Measurements from ENCODE around the gene CD38.
"Not testable (repeated sequence)": the region's sequence is repeated elsewhere in the genome, so short reads cannot be mapped to it uniquely, and the experiment has no call there.

Gene CD38

GRCh38 chr4:15799141-15799540, 21.0 kb downstream of the CD38 start:
- DNase-seq = no peak

GRCh38 chr4:15799701-15800100, 21.6 kb downstream of the CD38 start:
- no peak for DNase-seq

DNA sequence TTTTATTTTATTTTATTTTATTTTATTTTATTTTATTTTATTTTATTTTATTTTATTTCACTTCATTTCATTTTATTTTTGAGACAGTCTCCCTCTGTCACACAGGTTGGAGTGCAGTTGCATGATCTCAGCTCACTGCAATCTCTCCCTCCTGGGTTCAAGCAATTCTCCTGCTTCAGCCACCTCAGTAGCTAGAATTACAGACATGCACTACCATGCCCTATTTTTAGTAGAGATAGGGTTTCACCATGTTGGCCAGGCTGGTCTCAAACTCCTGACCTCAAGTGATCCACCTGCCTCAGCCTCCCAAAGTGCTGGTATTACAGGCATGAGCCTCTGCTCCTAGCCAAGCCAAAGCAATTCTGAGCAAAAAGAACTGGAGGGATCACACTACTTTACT, 24.4 kb downstream of the CD38 start:
- DNase-seq = not testable (repeated sequence)

DNA sequence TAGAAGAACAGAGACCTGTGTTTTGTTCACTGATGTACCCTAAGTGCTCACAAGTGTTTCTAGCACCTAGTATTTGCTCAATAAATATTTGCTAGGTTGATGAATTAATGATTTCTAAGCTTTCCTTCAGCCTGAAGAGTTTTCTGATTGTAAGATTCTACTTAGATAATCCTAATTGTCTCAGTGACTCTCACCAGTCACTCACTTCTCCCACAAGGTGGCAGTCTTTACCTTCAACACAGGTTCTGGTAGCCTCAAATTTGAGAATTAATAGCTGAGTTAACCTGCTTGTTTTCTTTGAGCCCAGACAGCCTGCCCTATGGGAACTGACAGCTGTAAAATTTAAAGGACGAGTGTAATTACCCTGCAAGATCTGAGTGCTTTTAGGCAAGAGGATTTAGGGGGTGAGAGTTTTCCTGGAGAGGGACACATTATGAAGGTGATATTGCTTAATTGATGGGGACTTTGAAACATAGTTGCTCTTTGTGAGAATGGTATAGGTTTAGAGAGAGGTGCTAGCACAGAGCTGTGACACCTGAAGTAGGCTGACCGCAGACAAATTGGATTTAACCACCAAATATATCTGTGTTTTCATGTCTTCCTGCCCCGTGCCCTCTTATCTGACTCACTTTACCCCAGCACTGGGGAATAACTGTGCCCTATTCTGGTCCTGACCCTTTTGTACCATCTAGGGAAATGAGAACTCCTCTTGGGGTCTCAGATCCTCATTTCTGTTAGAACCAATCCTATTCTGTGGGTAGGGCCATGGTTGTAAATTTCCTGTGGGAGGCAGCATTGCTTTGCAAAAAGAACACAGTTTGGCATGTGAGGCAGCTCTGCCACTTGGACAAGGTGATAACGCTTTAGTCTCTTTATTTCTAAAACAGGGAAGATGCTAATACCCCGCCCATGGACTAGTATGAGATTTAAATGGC, 27.7 kb downstream of the CD38 start:
- DNase-seq = peak; percentile 12

DNA sequence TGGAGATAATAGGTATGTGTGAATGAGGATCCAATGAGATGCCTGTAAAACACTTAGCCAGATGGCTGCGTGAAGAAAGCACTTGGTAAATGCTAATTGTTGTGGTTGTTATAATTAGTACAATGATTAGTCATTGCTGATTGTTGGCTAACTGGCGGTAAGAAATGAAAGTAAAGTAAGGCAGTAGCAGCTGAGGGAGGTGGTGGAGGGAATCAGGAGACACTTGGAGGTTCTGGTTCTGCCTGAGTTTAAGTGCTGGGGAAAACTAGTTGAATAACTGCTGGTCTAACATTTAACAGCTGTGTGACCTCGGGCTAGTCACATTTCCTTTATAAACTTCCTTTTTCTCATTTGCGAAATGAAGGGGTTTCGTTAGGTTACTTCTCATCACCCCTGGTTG, 30.9 kb downstream of the CD38 start:
- no peak for DNase-seq

DNA sequence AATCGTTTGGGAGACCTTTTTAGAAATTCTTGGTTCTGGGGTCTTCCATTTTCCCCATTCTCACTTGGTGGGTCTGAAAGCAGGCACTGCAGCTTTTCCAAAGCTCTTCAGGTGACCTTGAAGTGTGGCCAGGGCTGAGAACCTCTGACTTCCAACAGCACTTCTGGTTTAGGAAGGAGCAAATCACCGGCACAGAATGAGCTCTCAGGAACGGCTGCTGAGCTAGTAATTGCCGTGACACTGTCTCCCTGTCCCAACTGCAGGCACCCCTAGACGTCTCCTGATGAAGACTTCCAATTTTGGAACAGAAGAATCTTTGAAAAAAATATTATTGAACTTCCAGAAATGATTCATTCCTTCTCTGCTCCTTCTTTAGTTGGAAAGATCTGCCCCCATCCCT, 31.3 kb downstream of the CD38 start:
- no peak for DNase-seq

- DNase-seq = no peak
These were observed 33.7 kb downstream of the CD38 start for GRCh38 chr4:15811703-15812337.

DNA sequence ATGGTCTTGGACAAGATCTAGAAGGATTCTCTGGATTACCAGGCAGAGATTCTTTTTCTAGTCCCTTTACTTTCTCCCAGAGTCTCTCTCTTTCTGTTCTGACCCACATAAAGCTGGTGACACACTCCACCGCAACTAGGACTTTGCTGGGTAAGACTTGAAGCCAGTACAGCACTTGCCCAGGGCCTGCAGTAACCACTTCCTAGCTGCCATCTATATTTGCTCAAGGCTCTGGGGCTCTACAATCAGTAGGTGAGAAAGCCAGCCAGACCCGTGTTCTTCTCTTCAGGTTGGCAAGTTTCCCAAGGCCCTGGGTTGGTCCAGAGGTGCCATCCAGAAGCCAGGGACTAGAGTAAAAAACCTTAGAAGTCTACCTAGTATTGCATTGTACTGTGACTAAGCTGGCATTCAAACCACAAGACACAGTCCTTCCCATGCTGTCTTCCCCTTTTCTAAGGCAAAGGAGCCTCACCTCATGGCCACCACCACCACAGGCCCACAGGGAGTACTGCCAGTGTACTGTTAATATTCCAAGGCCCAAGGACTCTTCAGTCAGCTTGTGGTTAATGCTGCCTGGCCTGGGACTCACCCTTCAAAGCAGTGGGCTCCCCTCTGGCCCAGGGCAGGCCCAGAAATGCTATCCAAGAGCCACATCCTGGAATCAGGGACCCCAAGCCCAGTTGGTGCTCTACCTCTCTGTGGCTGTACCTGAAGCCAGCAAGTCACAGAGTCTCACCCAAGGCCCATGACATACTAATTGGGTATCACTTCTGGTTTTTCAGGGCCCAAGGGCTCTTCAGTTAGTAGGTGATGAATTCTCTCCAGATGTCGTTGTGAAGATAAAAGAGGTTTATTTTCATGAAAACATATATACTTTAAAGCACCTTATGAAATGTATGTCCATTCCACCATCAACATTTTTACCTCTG, 54.7 kb downstream of the CD38 start:
- no peak for DNase-seq

- no peak for DNase-seq
These were observed 55.7 kb downstream of the CD38 start for GRCh38 chr4:15833801-15834200.

DNA sequence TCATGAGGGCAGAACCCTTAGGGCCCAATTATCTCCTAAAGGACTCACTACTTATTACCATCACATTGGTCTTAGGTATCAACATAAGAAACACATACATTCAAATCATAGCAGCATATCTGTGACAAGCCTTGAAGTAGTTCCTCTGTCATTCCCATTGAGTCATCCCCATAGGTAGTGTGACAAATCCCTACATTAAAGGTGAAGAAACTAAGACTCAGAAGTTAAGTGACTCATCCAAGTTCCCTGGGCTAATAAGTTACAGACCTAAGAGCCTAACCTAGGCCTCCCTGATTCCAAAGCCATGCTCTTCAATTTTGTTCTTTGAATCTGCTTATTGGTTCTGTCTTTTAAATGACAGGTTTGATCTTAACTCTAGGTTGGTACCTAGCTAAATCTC, 58.2 kb downstream of the CD38 start:
- no peak for DNase-seq

- no peak for DNase-seq
These were observed 59.5 kb downstream of the CD38 start for GRCh38 chr4:15837591-15837990.

DNA sequence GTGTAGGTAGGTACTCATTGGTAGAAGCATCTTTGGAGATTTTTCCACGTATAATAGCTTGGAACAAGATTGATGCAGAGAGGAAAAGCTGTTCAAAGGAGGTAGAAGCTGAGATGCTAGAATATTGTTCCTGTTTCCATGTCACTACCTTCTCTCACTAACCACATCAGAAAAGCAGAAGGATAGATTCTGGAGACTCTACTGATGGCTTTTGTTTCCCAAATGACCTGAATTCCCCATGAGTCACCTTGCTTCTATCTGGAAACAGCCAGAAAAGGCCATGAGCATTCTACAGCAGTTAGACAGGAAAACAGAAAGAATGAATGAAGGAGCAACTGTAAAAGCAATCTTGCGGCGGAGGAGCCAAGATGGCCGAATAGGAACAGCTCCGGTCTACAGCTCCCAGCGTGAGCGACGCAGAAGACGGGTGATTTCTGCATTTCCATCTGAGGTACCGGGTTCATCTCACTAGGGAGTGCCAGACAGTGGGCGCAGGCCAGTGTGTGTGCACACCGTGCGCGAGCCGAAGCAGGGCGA, 63.1 kb downstream of the CD38 start:
- not testable (repeated sequence) for DNase-seq

DNA sequence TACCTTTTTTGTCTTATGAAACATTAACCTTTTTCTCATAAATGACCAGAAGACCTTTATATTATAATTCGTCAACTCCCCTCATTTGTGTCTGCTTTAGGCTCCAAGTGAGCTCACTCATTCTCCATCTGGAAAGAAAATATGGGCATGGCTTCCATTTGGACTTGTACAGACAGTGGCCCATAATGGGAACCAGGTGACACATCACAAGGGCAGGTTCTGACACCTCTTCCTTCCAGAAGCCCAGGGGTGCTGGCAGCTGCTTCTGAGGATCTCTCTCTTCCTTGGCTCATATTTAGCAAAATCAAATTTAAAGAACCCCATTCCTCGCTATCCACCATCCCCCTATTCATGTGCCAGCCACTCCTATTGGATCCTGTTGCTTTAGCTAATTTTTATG, 69.6 kb downstream of the CD38 start:
- no peak for DNase-seq

DNA sequence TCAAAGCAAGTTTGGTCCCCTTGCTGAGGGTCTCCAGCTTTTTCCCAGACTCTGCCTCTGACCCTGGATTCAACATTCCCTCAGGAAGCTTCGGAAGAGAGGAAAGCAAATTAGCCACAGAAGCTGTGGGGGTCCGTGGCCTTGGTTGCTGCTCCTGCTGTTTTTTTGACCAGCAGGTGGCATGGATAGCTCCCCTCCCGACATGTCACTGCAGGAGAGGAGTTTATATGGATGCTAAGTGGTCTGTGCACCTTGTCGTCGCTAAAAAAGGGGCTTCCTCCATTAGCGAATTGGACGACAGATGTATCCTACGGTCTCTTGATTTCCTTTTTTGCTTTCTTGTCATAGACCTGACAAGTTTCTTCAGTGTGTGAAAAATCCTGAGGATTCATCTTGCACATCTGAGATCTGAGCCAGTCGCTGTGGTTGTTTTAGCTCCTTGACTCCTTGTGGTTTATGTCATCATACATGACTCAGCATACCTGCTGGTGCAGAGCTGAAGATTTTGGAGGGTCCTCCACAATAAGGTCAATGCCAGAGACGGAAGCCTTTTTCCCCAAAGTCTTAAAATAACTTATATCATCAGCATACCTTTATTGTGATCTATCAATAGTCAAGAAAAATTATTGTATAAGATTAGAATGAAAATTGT, 70.2 kb downstream of the CD38 start:
- no peak for DNase-seq

DNA sequence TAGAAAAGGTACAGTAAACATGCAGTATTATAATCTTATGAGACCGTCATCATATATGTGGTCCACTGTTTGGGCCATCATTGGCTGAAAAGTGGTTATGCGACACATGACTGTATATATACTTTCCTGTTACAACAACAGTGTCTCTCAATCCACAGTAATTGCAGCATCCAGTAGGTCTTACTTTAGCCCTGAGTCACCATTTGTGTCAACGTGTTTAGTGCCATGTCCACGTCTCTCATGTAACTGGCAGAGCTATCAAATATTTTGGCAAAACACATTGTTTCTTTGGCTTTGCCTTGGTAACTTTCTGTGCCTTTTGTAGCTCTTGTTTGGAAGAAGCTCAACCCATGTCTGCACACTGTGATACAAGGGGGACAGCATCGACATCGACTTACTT, 73.8 kb downstream of the CD38 start:
- DNase-seq = no peak

DNA sequence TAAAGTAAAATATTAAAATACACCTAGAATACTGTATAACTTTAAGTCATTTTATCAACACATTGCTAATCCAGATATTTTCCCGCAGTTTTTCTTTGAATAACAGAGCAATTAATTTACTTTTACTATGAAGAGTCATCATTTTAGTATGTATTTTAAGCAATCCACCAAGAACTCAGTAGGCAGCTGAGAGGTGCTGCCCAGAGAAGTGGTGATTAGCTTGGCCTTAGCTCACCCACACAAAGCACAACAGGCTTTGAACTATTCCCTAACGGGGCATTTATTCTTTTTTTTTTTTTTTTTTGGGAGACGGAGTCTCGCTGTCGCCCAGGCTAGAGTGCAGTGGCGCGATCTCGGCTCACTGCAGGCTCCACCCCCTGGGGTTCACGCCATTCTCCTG, 74.4 kb downstream of the CD38 start:
- DNase-seq = no peak

DNA sequence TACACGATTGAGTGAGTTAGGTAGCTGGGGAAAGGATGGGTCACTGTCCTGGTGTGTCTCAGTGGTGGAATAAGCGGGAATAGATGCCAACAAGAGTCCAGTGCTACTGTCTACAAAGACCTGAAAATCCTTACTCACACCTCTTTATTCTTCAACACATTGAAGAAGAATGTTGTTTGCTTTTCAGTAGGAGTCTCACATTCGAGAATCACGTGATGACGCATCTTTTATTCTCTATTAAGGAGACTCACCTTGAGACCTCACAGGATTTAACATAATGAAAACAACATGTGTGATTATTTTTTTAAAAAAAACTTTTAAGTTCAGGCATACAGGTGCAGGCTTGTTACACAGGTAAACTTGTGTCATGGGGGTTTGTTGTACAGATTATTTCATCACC, 75.2 kb downstream of the CD38 start:
- no peak for DNase-seq

GRCh38 chr4:15855804-15856475, 77.8 kb downstream of the CD38 start:
- no peak for DNase-seq

GRCh38 chr4:15861198-15861597, 83.1 kb downstream of the CD38 start:
- not testable (repeated sequence) for DNase-seq

DNA sequence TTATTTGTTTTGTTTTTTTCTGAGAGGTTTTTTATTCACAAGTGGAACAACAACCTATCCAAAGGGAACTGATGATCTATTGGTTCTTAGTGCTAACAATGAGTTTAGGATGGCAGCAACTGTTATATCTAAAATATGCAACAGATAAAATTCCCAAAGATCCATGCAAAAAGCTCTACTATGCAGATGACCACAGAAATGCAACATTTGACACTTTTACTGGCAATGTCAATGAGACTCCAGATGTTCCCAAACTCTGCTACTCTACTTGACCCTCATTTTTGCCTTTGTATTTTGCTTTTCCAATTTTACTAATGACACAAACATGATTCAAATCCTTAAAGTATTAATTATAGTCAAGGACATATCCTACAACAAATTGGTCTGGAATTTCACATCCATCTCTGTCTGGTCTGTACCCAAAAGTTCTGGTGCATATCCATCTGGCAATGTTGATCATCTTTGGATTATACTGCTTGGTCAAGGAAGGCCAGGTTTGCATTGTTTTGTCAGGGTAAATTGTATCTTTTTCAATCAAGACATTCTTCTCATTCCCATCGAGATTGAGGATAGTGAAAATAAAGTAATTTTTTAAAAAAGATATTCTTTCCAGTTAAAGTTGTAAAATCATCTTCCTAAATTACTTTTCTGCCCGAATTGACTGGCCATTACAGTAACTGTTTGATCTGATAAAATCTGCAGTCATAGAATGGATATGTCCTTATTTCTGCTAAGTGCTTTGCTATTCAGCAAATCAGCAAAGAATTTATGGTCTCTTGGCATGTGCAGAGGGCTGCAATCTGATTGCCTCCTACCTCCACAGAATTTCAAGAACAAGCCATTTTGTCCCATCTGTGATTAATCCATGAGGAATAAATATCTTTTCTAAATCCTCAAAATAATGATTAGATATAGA, 86.8 kb downstream of the CD38 start:
- DNase-seq = no peak

Data from right kidney (tissue), 1 donor.